ENCODE data around the gene PTPN4.

DNA sequence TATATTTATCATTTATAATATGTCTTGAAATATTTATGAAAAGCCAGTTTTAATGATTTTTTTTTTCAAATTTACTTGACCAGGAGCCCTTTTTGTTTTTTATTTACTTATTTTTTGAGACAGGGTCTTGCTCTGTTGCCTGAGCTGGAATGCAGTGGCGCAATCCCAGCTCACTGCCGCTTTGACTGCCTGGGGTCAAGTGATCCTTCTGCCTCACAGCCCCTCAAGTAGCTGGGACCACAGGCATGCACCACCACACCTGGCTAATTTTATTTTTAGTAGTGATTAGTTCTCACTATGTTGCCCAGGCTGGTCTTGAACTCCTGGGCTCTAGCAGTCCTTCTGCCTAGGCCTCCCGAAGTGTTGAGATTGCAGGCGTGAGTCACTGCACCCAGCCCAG is 258.8 kb downstream of the PTPN4 start:
- TF ChIP-seq, protein P1, sequence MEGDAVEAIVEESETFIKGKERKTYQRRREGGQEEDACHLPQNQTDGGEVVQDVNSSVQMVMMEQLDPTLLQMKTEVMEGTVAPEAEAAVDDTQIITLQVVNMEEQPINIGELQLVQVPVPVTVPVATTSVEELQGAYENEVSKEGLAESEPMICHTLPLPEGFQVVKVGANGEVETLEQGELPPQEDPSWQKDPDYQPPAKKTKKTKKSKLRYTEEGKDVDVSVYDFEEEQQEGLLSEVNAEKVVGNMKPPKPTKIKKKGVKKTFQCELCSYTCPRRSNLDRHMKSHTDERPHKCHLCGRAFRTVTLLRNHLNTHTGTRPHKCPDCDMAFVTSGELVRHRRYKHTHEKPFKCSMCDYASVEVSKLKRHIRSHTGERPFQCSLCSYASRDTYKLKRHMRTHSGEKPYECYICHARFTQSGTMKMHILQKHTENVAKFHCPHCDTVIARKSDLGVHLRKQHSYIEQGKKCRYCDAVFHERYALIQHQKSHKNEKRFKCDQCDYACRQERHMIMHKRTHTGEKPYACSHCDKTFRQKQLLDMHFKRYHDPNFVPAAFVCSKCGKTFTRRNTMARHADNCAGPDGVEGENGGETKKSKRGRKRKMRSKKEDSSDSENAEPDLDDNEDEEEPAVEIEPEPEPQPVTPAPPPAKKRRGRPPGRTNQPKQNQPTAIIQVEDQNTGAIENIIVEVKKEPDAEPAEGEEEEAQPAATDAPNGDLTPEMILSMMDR (IDR thresholded peaks at IDR 0.05) = no peak
- TF ChIP-seq POLR2A (IDR thresholded peaks at IDR 0.05) = no peak

Data from esophagus squamous epithelium (tissue), 4 donors.